ENCODE results near the gene SYNE4. TPM values are rescaled to one million over a fixed set of nuclear protein-coding genes. Genes with fewer than 3 reads are reported as not detected.

SYNE4 gene
- total and polyA plus RNA-seq, 2 experiments from 2014 or later = 0.31 TPM; not detected in 1

DNA sequence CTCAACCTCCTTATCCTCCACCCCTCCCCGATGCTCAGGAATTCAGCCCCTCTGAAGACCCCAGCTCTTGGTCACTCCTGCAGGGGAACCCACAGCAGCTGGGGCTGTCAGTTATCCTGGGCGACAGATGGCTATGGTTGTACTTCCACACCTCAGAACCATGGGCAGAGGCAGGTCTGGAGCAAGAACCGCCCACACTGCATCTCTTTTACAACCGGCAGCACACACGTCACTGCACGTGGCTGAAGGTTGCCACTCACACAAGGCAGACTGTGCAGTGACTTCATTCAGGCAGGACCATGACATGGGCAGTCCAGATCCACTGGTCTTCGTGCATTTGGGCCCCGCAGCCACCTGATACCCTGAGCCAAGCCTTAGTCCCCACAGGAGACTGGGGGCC lies 35.1 kb downstream of the SYNE4 start:
- Histone ChIP-seq H3F3A (ENCODE audit: insufficient read depth) (no peaks in the 10 kb centered on the region), H3K27me3 (replicated peaks; ENCODE audit: insufficient read depth) (no peaks in the 10 kb centered on the region), H2AFZ (no peak overlapping the region), H3K4me1 (ENCODE audit: insufficient read depth) (no peaks in the 10 kb centered on the region), H4K20me1 (ENCODE audit: insufficient read depth) (no peaks in the 10 kb centered on the region), H3K4me2 (ENCODE audit: unreplicated experiment) (no peak overlapping the region), H3K79me2 (ENCODE audit: insufficient read depth) (no peaks in the 10 kb centered on the region), H3K27ac (no peak overlapping the region), H3K36me3 (ENCODE audit: low read depth) (no peaks in the 10 kb centered on the region), H3K4me3 (no peak overlapping the region), H3K9ac (no peak overlapping the region), H3K9me2 (ENCODE audit: insufficient read depth) (no peaks in the 10 kb centered on the region), H3K9me3 (ENCODE audit: low read depth) (no peaks in the 10 kb centered on the region)
- in situ Hi-C loops (cut with MboI) = no loop called here
- TF ChIP-seq EZH2 (IDR thresholded peaks at IDR 0.05; ENCODE audit: insufficient read depth, poor library complexity, severe bottlenecking) = no peak
- TF ChIP-seq EZH2phosphoT487 (IDR thresholded peaks at IDR 0.05; ENCODE audit: insufficient read depth, low read depth) = no peak
- DNase-seq = peak; percentile 17
- WGBS, 2 experiments (ENCODE audit: low coverage in 1 of 2, low lambda C conversion rate in 2 of 2, missing lambda C conversion rate in 2 of 2) = 26 to 28% methylated on average over 8 of the region's 8 CpGs

- Histone ChIP-seq H3K9me3 (ENCODE audit: low read depth) (no peaks in the 10 kb centered on the region), H3K4me3 (no peak overlapping the region), H3F3A (ENCODE audit: insufficient read depth) (no peaks in the 10 kb centered on the region), H3K79me2 (ENCODE audit: insufficient read depth) (no peaks in the 10 kb centered on the region), H3K4me1 (ENCODE audit: insufficient read depth) (no peaks in the 10 kb centered on the region), H2AFZ (no peak overlapping the region), H3K9me2 (ENCODE audit: insufficient read depth) (no peaks in the 10 kb centered on the region), H3K27ac (no peak overlapping the region), H3K9ac (no peak overlapping the region), H3K4me2 (ENCODE audit: unreplicated experiment) (no peak overlapping the region), H4K20me1 (ENCODE audit: insufficient read depth) (no peaks in the 10 kb centered on the region), H3K27me3 (replicated peaks; ENCODE audit: insufficient read depth) (no peaks in the 10 kb centered on the region), H3K36me3 (ENCODE audit: low read depth) (no peaks in the 10 kb centered on the region)
- no peak for TF ChIP-seq EZH2phosphoT487 (IDR thresholded peaks at IDR 0.05; ENCODE audit: insufficient read depth, low read depth)
- TF ChIP-seq EZH2 (IDR thresholded peaks at IDR 0.05; ENCODE audit: insufficient read depth, poor library complexity, severe bottlenecking) = no peak
- no peak for DNase-seq
- in situ Hi-C loops (cut with MboI) = no loop called here
- WGBS, 2 experiments (ENCODE audit: low coverage in 1 of 2, low lambda C conversion rate in 2 of 2, missing lambda C conversion rate in 2 of 2) = 62 to 64% methylated on average over 3 of the region's 3 CpGs
These were observed 41.8 kb downstream of the SYNE4 start for GRCh38 chr19:35966771-35967170.

GRCh38 chr19:35963514-35963913 lies 45.1 kb downstream of the SYNE4 start:
- no peaks in the 10 kb centered on the region for H3K4me1 ChIP-seq (ENCODE audit: insufficient read depth)
- no peaks in the 10 kb centered on the region for H3K9me2 ChIP-seq (ENCODE audit: insufficient read depth)
- H3K27ac ChIP-seq = no peak overlapping the region
- TF ChIP-seq EZH2phosphoT487 (IDR thresholded peaks at IDR 0.05; ENCODE audit: insufficient read depth, low read depth) (no peak), EZH2 (IDR thresholded peaks at IDR 0.05; ENCODE audit: insufficient read depth, poor library complexity, severe bottlenecking) (no peak)
- H2AFZ ChIP-seq = no peak overlapping the region
- in situ Hi-C loops (cut with MboI) = no loop called here
- H3F3A ChIP-seq (ENCODE audit: insufficient read depth) = no peaks in the 10 kb centered on the region
- no peak overlapping the region for H3K4me2 ChIP-seq (ENCODE audit: unreplicated experiment)
- H3K9ac ChIP-seq = no peak overlapping the region
- DNase-seq = peak; percentile 74
- no peaks in the 10 kb centered on the region for H4K20me1 ChIP-seq (ENCODE audit: insufficient read depth)
- WGBS, 2 experiments (ENCODE audit: low coverage in 1 of 2, low lambda C conversion rate in 2 of 2, missing lambda C conversion rate in 2 of 2) = 20 to 31% methylated on average over 9 of the region's 9 CpGs
- no peaks in the 10 kb centered on the region for H3K36me3 ChIP-seq (ENCODE audit: low read depth)
- no peaks in the 10 kb centered on the region for H3K79me2 ChIP-seq (ENCODE audit: insufficient read depth)
- no peak overlapping the region for H3K4me3 ChIP-seq
- H3K27me3 ChIP-seq (replicated peaks; ENCODE audit: insufficient read depth) = peaks cover 13% of the 10 kb centered on the region
- H3K9me3 ChIP-seq (ENCODE audit: low read depth) = no peaks in the 10 kb centered on the region

DNA sequence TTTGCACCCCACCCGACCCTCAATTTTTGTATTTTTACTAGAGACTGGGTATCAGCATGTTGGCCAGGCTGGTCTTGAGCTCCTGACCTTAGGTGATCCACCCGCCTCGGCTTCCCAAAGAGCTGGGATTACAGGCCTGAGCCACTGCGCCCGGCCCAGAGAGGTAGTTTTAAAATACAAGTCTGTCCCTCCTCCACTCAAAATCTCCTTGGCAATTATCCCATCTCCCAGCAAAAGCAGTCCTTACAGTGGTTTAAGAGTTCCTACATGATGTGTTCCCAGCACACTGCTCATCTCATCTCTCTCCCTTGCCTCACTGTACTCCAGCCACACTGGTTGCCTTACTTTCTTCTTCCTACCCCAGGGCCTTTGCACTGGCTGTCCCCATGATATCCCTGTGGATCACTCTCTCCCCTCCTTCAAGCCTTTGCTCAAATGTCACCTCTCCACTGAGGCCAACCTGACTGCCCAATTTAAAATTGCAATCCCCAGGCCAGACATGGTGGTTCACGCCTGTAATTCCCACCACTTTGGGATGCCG lies 48.1 kb downstream of the SYNE4 start:
- no peak overlapping the region for H2AFZ ChIP-seq
- no peaks in the 10 kb centered on the region for H3K9me3 ChIP-seq (ENCODE audit: low read depth)
- no peak for TF ChIP-seq EZH2 (IDR thresholded peaks at IDR 0.05; ENCODE audit: insufficient read depth, poor library complexity, severe bottlenecking)
- H3K79me2 ChIP-seq (ENCODE audit: insufficient read depth) = no peaks in the 10 kb centered on the region
- no peak overlapping the region for H3K9ac ChIP-seq
- no peaks in the 10 kb centered on the region for H3K36me3 ChIP-seq (ENCODE audit: low read depth)
- DNase-seq = no peak
- no peaks in the 10 kb centered on the region for H3K4me1 ChIP-seq (ENCODE audit: insufficient read depth)
- H4K20me1 ChIP-seq (ENCODE audit: insufficient read depth) = no peaks in the 10 kb centered on the region
- 86% methylated on average over 7 of the region's 7 CpGs for WGBS, 2 experiments (ENCODE audit: low coverage in 1 of 2, low lambda C conversion rate in 2 of 2, missing lambda C conversion rate in 2 of 2)
- H3K27me3 ChIP-seq (replicated peaks; ENCODE audit: insufficient read depth) = peaks cover 19% of the 10 kb centered on the region
- H3K9me2 ChIP-seq (ENCODE audit: insufficient read depth) = no peaks in the 10 kb centered on the region
- H3F3A ChIP-seq (ENCODE audit: insufficient read depth) = no peaks in the 10 kb centered on the region
- H3K4me3 ChIP-seq = no peak overlapping the region
- H3K27ac ChIP-seq = no peak overlapping the region
- no peak overlapping the region for H3K4me2 ChIP-seq (ENCODE audit: unreplicated experiment)
- in situ Hi-C loops (cut with MboI) = no loop called here

DNA sequence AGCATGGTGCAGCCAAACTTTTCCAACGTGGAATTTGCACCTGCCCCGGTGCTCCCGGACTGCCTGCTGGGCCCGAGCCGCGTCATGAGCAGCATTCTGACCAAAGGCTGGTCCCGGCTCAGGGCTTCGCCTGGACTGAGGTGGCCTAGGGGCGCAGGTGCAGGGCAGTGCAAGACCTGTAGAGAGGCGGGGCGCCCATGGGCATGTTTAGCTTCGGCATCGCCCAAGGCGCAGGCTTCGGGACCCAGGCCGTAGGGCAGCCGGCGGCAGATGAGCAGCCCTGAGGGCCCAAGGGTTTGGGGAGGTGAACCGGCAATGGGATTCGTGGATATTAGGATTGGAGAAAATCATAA lies 48.7 kb downstream of the SYNE4 start:
- no peaks in the 10 kb centered on the region for H3K9me3 ChIP-seq (ENCODE audit: low read depth)
- H3K4me1 ChIP-seq (ENCODE audit: insufficient read depth) = no peaks in the 10 kb centered on the region
- in situ Hi-C loops (cut with MboI) = no loop called here
- H2AFZ ChIP-seq = no peak overlapping the region
- no peak overlapping the region for H3K4me3 ChIP-seq
- TF ChIP-seq EZH2phosphoT487 (IDR thresholded peaks at IDR 0.05; ENCODE audit: insufficient read depth, low read depth) (no peak), EZH2 (IDR thresholded peaks at IDR 0.05; ENCODE audit: insufficient read depth, poor library complexity, severe bottlenecking) (no peak)
- no peaks in the 10 kb centered on the region for H3F3A ChIP-seq (ENCODE audit: insufficient read depth)
- no peaks in the 10 kb centered on the region for H3K79me2 ChIP-seq (ENCODE audit: insufficient read depth)
- no peaks in the 10 kb centered on the region for H3K9me2 ChIP-seq (ENCODE audit: insufficient read depth)
- no peak for DNase-seq
- no peaks in the 10 kb centered on the region for H4K20me1 ChIP-seq (ENCODE audit: insufficient read depth)
- H3K27me3 ChIP-seq (replicated peaks; ENCODE audit: insufficient read depth) = peaks cover 19% of the 10 kb centered on the region
- no peak overlapping the region for H3K27ac ChIP-seq
- WGBS, 2 experiments (ENCODE audit: low coverage in 1 of 2, low lambda C conversion rate in 2 of 2, missing lambda C conversion rate in 2 of 2) = 32 to 41% methylated on average over 18 to 20 of the region's 20 CpGs
- H3K36me3 ChIP-seq (ENCODE audit: low read depth) = no peaks in the 10 kb centered on the region
- H3K9ac ChIP-seq = no peak overlapping the region
- no peak overlapping the region for H3K4me2 ChIP-seq (ENCODE audit: unreplicated experiment)

All from GM23248 (cell line).